ENCODE measurements around the gene USO1.
"Not testable (repeated sequence)": the region's sequence is repeated elsewhere in the genome, so short reads cannot be mapped to it uniquely, and the experiment has no call there.

USO1 gene

DNA sequence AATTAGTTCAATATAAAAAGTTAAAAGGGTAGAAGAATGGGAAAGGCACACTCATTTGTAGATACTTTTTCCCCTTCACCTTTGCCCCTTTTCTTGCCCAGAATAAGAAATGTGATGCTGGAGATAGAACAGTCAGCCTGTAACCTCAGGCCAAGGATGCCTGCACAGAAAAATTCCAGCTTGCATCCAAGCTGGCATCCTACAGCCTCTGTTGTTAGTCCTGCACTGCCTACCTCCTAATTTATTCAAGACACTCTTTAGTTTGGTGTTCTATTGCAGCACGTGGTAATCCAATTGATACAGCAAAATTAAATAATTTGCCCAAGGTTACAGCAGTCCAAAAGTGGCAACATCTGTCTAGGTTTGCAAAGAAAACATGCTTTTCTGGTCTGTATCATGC lies 9.7 kb upstream of the USO1 start:
- peak; percentile 51 for DNase-seq (ENCODE audit: low read depth)

DNA sequence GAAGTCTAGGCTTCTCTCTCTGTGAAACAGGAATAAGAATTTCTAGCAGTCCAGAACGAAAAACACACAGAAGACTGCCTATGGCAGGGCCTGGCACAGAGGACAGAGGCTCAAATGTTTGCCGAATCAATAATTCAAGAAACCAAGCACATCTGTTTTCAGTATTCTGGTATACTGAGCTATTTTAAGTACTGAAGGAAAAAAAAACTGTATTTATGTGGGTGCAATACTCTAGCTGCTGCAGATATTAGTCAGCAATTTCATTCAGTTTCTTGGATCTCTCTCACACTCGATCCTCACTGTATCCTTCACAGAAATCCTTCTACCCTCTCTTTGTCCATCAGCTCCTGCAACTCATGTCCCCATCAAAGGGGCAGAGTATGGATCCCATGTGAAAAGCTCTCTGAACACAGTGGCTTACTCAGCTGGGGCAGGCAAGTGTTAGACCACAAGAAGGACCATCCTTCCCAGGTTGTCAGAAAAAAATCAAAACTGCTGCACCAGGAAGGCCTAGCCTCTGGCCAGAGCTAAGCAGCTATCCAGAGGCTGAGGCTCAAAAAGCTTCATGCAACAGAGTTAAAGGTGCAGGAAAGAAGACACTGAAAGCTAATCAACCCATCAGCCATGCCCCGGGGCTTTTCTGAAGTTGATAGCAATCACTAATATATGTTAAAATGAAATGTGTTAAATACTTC lies 9.1 kb upstream of the USO1 start:
- DNase-seq (ENCODE audit: low read depth), result peak; percentile 80

DNA sequence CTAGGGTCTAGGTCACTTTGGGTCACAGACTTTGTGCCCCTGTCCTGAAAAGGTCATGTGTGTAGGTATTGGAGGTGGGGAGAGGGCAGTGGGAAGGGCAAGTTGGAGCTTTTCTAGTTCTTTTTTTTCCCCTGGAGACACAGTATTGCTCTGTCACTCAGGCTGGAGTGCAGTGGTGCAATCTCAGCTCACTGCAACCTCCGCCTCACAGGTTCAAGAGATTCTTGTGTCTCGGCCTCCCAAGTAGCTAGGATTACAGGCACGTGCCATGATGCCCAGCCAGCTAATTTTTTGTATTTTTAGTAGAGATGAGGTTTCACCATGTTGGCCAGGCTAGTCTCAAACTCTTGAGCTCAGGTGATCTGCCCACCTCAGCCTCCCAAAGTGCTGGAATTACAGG lies 8.3 kb upstream of the USO1 start:
- DNase-seq (ENCODE audit: low read depth), result not testable (repeated sequence)

DNA sequence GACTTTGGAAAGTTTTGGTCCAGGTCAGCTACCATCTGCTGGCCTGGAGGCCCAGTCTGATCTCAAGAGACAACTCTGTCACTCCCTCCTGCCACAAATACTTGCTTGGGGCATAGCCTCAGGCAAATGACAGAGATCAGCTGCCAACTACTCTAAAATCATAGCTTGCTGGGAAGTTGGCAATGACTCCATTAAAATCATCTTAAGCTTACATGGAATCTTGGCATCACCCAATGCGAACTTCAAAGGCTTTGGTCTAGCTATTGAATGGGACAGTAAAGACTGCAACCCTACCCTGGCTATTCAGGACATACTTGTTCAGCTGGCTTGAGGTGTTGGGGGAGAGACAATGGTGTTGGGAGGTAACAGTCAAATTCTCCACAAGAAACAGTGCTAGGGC lies 7.0 kb upstream of the USO1 start:
- DNase-seq (ENCODE audit: low read depth), result no peak

DNA sequence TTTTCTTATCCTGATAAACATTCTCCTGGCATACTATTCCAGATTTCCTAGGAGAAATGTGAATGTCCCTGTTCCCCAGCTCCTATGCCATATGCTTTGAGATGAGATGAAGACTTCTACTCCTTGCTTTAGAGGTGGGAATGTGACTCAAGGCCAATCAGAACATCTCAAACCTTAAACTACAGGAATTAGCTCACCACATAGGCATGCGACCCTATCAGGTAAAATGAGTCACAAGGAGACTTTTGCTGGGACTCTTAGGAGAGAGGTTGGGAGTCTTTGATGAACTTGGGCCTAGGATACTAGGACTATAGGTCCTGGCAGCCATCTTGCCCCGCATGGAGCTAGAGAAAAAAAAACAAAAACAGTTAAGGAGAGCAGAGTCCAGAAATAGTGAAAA lies 5.8 kb upstream of the USO1 start:
- no peak for DNase-seq (ENCODE audit: low read depth)

DNA sequence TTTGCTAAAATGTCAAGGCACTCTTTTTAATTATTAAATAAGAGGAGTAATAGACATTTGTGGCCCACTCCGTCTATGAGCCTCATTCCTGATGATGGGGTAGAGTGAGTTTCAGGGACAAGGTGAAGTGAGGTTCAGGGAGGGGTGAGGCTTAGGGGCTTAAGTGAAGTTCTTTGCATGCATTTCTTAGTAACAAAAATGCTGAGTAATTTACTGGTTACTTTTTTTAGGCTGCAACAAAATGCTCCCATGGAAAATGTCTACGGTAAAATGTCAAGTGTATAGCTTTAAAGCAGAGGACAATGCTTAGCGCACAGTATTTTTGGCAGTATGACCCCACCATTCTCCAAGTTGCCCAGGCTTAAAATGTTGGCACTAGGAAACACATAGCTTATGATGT lies 2.0 kb upstream of the USO1 start:
- DNase-seq (ENCODE audit: low read depth), result no peak

DNA sequence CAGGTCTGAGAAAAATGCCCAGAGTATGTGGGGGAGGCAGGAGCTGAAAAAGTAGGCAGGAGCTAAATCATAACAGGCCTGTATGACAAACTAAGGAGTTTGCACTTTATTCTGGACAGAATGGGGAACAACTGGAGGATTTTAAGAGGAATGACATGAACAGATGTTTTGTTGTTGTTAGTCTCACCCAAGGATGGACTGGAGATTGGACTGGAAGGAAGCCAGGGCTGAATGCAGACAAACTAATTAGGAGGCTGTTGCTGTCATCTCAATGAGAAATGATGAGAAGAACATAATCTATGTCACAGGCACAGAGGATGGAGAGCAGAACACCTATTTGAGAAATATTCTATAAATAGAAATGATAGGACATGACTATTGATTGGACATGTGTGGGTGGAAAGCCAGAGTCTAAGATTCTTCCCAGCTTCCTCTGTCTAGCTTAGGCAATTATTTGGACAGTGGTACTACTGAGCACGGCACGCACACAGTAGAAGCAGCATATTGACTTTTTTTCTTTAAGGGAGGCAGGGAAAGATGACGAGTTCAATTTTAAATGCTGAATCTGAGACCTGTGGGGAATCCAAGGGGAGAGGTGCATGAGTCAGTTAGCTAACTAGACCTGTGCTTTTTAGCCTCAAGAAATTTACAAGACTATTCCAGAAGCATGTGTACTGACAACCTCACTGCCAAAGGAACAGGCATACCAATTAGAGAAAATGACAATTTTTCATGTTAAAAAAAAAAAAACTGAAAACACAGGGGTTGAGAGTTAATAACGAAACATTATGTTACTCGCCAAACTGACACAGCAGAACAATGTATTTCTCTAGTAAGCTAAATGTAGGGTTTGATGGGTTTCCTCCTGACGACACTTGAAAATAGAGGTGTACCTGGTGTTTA lies 963 bp upstream of the USO1 start:
- DNase-seq (ENCODE audit: low read depth), result peak; percentile 58

DNA sequence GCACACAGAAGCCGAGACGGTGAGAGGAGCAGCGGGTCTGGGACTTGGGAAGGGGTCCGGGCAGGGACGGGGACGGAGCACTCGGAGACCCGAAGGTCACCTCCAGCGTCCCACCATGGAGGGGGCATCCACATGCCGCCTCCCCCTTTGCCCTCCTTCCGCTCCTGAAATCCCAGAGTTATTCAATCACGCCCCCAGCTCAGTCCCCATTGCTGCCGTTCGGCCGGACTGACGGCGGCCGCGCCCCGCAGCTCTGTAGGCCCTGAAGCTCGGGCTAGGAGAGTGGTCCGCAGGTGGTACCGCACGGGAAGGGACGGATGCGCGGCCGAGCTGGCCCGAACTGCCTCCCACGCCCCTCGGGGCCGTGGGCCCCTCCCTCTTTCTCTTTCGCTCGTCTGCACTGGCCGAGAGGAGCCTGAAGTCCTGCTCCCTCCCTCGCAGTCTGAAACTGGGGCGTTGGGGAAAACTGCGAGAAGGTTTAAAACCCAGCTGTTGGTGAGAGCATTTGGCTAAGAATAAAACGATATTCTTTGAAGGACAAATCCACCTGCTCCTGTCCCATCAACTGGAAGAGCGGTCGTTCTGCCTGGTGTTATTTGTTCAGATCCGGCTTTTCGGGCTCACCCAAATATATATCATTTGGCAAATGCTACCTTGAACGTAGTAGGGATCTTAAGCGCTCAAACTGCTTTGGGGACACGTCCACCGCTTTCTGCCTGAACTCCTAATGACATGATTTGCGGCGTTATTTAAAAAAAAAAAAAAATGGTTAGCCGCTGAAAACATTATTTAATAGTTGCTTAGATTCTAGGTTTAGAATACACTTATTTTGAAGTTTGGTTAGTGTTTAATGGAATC lies 719 bp downstream of the USO1 start:
- DNase-seq (ENCODE audit: low read depth), result peak; percentile 74

DNA sequence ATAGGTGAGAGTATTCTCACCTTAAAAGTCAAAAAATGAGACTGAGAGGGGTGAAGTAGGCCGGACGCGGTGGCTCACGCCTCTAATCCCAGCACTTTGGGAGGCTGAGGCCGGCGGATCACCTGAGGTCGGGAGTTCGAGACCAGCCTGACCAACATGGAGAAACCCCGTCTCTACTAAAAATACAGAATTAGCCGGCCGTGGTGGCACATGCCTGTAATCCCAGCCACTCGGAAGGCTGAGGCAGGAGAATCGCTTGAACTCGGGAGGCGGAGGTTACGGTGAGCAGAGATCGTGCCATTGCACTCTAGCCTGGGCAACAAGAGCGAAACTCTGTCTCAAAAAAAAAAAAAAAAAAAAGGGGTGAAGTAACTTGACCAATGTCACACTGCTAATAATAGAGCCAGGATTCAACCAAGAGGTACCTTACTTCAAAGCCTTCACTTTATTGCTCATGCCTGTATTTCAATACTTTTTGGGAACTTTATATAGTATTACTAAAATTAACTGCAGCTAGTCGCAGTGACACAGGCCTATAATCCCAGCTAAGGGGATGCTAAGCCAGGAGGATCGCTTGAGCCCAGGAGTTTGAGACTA lies 1.7 kb downstream of the USO1 start:
- DNase-seq (ENCODE audit: low read depth), result not testable (repeated sequence)

DNA sequence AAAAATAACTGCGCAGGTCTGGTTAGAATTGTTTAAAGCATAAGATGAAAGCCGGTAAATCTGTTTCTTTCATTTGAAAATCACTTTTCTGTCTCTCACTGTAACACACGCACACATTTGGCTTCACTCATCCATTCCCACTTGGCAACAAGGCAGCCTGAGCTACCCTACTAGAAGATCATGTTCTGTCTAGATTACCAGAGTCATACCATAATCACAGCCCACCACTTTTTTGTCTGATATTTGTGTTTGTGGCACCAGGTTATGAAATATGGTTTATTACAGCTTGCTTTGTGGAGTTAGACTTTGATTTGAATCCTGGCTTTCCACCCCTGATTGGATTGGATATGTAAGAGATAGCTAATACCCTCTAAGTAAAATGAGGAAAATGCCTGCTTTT lies 2.2 kb downstream of the USO1 start:
- peak; percentile 26 for DNase-seq (ENCODE audit: low read depth)

DNA sequence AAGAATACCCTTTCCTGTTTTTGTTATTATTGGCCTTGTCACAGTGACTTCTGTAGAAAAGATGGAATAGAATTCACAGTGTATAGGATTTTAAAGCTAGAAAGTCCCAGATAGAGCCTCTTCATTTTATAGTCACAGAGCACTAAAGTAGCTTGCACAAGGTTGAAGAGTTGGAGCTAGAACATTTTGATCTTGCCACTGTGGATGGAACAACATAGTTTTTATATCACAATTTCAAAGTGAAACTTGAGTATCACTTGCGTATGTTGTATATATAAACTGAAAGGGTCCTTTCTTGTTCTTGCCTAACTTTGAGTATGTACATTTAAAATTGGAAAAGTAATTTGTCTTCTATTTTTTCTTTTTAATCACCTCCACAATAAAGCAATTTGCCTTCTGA lies 2.7 kb downstream of the USO1 start:
- peak; percentile 22 for DNase-seq (ENCODE audit: low read depth)

DNA sequence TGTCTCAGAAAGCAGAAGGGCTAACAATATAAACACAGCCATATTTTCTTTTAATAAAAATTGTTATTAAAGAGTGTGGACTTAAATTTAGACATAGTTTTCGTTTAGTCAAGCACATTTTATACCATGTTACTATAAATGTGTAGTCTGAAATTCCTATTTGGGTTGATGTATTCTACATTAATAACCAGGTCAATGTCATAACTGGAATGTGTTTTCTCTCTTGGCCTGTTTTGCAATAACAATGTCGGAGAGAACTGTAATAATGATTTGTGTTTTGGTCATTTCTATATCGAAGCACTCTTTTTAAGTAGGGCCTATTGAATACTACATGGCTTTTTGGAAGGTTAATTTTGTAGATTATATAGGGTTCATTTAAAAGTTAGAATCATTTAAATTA lies 5.5 kb downstream of the USO1 start:
- DNase-seq (ENCODE audit: low read depth), result no peak

DNA sequence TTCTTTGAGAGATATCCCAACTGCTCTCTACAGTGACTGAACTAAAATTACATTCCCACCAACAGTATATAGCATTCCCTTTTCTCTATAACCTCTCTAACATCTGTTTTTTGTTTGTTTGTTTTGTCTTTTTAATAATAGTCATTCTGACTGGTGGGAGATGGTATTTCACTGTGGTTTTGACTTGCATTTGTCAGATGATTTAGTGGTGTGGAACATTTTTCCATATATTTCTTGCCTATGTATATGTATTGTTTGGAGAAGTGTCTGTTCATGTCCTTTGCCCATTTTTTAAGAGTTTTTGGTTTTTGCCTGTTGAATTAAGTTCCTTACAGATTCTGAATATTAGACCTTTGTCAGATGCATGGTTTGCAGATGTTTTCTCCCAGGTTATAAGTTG lies 9.0 kb downstream of the USO1 start:
- DNase-seq (ENCODE audit: low read depth), result peak; percentile 65

DNA sequence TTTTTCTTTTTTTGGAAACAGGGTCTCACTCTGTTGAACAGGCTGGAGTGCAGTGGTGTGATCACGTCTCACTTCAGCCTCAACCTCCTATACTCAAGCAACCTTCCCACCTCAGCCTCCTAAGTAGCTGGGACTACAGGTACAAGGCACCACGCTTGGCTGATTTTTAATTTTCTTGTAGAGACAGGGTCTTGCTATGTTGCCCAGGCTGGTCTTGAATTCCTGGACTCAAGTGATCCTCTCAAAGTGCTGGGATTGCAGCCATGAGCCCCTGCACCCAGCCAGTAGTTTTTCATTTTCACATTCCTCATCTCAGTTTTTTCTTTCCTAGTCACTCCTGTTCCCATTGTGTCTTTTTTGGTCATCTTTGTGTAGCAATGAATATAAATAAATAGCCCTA lies 11.1 kb downstream of the USO1 start:
- DNase-seq (ENCODE audit: low read depth), result no peak

DNA sequence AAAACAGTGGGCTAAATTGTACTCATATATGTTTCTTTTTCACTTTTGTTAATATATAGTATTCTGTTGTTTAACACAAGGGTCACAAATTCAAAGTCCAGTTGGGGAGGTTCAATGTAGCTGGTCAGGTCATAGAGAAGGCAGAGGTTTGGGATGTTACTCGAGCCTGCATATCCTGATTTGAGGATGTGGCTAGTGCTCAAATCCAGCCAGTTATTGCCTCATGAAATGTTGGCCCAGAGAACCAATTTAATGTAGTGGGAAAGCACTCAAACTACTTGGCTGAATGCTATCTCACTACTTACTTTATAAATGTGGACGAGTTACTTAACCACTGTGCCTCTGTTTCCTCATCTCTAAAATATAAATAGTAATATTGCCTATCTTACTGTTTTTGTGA lies 12.5 kb downstream of the USO1 start:
- DNase-seq (ENCODE audit: low read depth), result peak; percentile 72

DNA sequence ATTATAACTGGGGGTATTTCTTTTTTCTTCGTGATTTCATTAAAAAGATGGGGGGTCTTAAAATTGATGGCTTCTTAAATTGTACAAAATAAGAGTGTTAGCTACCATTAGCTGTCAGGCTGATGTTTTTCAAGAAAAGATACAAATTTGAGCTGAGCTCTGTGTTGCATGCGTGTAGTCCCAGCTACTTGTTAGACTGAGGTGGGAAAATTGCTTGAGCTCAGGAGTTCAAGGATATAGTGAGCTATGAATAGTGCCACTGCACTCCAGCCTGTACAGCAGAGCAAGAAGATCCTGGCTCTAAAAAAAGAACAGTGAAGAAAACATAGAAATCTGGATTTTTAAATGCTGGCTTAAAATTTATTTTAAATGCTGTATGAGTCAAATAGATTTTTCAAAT lies 13.0 kb downstream of the USO1 start:
- DNase-seq (ENCODE audit: low read depth), result no peak

DNA sequence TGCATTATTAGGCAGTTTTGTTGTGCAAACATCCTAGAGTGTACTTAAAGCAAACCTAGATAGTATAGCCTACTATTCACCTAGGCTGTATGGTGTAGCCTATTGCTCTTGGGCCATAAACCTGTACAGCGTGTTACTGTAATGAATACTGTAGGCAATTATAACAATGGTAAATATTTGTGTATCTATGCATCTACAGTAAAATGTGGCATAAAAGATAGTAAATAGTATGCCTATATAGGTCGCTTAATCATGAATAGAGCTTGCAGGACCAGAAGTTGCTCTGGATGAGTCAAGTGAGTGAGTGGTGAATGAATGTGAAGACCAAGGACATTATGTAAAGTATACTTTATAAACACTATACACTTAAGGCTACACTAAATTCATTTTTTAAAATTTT lies 16.6 kb downstream of the USO1 start:
- DNase-seq (ENCODE audit: low read depth), result no peak

DNA sequence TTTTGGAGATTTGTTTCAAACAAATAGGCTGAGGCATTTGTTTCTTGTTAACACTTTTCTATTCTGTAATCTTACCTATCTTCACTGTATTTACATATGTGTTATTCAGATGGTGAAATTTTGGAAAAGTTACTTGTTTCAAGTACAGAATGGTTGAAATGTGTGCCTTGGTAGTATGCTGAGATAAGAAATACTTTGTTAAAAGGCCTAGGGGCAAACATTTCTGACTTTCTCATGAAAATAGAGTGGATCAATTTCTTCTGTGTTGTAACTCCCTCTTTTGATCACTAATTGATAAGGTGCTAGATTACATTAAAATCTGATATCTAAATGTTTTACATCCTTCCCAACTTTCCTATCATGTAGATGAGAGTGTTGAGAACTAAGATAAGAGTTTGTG lies 18.1 kb downstream of the USO1 start:
- DNase-seq (ENCODE audit: low read depth), result no peak

DNA sequence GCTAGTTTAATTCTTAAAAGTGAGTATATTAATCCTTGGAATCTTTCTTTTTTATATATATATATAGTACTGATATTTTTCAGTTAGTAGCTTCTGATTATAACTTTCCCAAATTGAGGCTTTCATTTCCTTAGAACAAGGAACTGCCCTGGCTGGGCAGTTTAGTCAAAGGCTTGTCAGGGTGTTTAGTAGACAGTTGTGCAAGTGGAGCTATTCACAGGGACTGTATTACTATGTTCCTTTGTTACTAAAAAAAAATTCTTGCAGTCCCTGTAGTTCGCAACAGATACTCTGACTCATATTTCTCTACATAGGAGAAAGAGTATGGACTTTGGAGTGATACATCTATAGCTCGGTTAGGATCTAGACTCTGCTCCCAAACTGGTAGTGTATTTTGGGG lies 20.8 kb downstream of the USO1 start:
- peak; percentile 71 for DNase-seq (ENCODE audit: low read depth)

DNA sequence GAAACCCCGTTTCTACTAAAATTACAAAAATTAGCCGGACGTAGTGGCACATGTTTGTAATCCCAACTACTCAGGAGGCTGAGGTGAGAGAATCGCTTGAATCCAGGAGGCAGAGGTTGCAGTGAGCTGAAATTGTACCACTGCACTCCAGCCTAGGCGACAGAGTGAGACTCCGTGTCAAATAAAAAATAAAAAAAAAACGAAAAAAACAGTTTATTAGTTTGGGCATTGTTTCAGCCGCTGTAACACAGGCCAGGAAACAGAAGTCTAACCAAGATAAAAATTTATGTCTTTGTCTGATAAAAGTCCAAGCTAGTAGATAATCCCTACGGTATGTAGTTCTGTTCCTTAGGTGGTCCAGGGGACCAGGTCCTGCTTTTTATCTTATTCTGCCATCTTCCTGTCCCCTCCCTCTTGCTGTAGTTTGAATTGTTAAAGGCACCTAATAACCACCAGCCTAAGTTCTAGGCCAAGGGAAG lies 21.4 kb downstream of the USO1 start:
- DNase-seq (ENCODE audit: low read depth), result no peak

DNA sequence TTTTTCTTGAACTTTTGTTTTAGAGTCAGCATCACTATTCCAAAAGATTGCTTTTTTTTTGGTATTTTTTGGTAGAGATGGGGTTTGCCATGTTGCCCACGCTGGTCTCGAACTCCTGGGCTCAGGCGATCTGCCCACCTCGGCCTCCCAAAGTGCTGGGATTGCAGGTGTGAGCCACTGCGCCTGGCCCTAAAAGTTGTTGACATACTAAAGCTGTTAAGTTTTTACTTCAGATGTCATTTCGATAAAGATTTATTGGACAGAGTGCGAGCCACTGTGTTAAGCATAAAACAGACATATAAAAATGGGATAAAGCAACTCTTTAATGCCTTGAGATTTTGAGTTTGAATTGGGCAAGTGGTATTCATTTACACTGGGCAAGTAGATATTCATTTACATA lies 28.3 kb downstream of the USO1 start:
- no peak for DNase-seq (ENCODE audit: low read depth)

DNA sequence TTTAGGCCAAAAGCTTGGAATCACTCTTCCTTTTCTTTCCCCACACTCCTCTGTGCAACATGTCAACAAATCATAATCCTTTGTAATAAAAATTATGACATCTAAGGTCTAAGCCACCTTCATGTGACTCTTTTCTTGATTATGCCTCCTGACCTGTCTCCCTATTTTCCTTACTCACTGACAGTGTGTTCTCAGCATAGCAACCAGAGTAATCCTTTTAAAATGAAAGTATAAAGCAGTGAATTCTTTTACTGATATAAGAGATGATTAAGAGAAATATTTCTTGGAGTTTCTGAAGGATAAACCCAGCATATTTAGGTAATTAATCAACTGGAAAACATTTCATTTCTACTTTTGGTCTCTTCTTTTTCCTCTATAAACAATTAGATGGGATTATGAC lies 44.7 kb downstream of the USO1 start:
- no peak for DNase-seq (ENCODE audit: low read depth)
